BJ (cell line): ENCODE results near the gene BRD2. TPM values are rescaled to one million over a fixed set of nuclear protein-coding genes. Genes with fewer than 3 reads are reported as not detected.

Experiments
- CTCF ChIA-PET: fragments of 350-600 bp; formaldehyde crosslinking; extraction: SDS; loops from one replicate; lab custom pipeline; 2021; ENCODE audit warnings: antibody characterized with exemption, inconsistent platforms; lab: Yijun Ruan, JAX
- POLR2A ChIA-PET: fragments of 300-600 bp; sonication (Branson Sonifier 250); formaldehyde crosslinking; extraction: SDS; loops from one replicate; lab custom pipeline; 2021; ENCODE audit warnings: antibody characterized with exemption; lab: Charles Lee
- DNase-seq: peaks from one replicate; pipeline ENCODE4 v3.0.0-alpha.2; 2011; ENCODE audit warnings: low read depth
- H3K27me3 ChIP-seq: 2 replicates; pipeline ENCODE4 v1.6.0; 2011; ENCODE audit warnings: low read length; ENCODE audit not compliant: control insufficient read depth, insufficient read depth
- H3K36me3 ChIP-seq: 2 replicates; pipeline ENCODE4 v1.5.1; 2011; ENCODE audit warnings: low read length; ENCODE audit not compliant: control insufficient read depth, insufficient read depth
- H3K4me3 ChIP-seq: 2 replicates; pipeline ENCODE4 v1.5.1; 2011; ENCODE audit warnings: low read depth, mild to moderate bottlenecking, control low read depth, low read length
- CTCF ChIP-seq: IDR thresholded peaks from 2 replicates; pipeline ENCODE4 v1.5.1; 2011; ENCODE audit warnings: low read depth, mild to moderate bottlenecking, control low read depth, inconsistent platforms, low read length, moderate library complexity; ENCODE audit not compliant: insufficient read depth
- polyA minus RNA-seq: library from RNA; depleted of rRNA, polyadenylated mRNA; stranded (reverse); fragments of >200 nt; gene quantifications from 2 replicates; pipeline ENCODE4 v1.2.3, GENCODE V29; 2011; rRNA and poly(A)+ RNA removed
- polyA plus RNA-seq: library from polyadenylated mRNA; depleted of rRNA; stranded (reverse); fragments of >200 nt; gene quantifications from 2 replicates; pipeline ENCODE4 v1.2.3, GENCODE V29; 2011; rRNA removed

BRD2 gene
- polyA plus RNA-seq (110 and 128 TPM in 2 replicates), polyA minus RNA-seq (64.2 and 92.8 TPM in 2 replicates)

DNA sequence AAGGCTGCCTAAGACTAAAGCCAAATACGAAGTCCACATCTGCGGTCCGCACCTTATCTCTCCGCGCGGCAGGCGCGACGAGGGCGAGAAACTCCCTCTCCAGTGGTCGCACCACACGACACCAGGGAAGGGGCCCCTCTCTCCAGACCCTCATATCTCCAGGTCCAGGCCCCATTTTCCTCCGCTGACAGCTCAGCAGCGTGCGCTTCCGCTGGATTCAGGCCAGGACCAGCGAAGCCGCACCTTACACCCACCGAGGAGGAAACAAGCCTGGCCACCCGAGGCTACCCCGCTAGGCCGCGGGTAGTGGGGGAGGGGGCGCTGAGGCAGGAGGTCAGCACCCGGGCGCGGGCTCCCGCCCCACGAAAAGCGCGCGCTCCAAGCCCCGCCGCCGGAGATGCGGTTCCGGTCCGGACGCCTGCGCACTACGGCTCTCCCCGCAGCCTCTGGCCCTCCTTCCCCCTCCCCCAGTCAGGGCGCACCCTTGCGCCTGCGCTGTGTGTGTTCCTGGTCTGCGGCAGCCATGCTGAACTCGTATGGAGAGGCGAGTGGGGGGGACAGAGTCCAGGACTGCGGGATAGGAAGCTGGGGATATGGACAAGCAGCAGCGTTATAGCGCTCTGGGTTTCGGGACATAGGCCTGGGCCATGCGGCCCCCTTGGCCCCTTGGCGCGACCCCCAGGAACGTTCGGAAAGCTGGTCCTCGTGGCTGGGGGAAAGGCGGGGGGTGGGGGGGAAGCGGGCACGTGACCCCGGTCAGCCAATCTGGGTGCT is at the start of gene BRD2:
Gene BRD2 (plus strand): TSS at position 502 of the 774 bp plus-strand sequence. CDS start 4,305 bp downstream, outside the sequence.
- DNase-seq: peak; percentile 67
- H3K27me3 ChIP-seq: no peaks in the 10 kb centered on the region
- POLR2A ChIA-PET: interaction anchor here (0.5 kb wide), 1 partner anchor 13 kb away, joined by 6 read pairs; no protein-coding TSS in a partner anchor
- H3K36me3 ChIP-seq: peaks cover 10% of the 10 kb centered on the region
- TF ChIP-seq CTCF: no peak
- CTCF ChIA-PET: interaction anchor here (1.2 to 4.7 kb wide), 7 partner anchors 11 to 130 kb away, joined by 3 to 61 read pairs (median 9); partner anchors contain the start of genes HLA-DMA and TAP2
- H3K4me3 ChIP-seq: peak within 1 kb of the TSS; percentile 74

DNA sequence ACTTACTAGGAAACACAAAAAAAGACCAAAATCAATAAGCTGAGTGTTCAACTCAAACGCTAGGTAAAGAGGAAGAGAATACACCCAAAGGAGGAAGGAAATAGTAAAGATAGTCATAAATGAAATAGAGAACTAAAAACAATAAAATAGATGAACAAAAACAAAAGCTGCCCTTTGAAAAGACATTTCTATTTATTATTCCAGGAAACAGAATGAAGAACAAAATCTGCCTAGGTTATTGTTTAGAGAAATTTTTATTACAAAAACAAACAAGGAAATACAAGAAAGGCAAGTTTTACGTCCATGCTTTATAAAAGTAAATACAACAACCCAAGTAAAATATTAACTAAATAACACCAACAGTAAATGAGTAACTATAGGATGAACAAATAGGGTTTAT is 47.7 kb upstream of the BRD2 start:
- Histone ChIP-seq H3K36me3 (no peaks in the 10 kb centered on the region), H3K27me3 (peaks cover 6% of the 10 kb centered on the region), H3K4me3 (no peak overlapping the region)
- POLR2A ChIA-PET: no interaction called here
- DNase-seq: no peak
- no peak for TF ChIP-seq CTCF
- CTCF ChIA-PET: interaction anchor here (0.6 to 2.0 kb wide), 3 partner anchors 8 to 64 kb away, joined by 3 to 5 read pairs (median 4); no protein-coding TSS in a partner anchor

GRCh38 chr6:32922083-32922482 is 46.3 kb upstream of the BRD2 start:
- DNase-seq: no peak
- Histone ChIP-seq H3K4me3 (no peak overlapping the region), H3K36me3 (no peaks in the 10 kb centered on the region), H3K27me3 (peaks cover 7% of the 10 kb centered on the region)
- TF ChIP-seq CTCF: no peak
- POLR2A ChIA-PET: no interaction called here
- CTCF ChIA-PET: interaction anchor here (1.2 to 2.0 kb wide), 2 partner anchors 9 to 62 kb away, joined by 4 to 5 read pairs; no protein-coding TSS in a partner anchor

- ChIA-PET POLR2A (no interaction called here), CTCF (interaction anchor here (1.0 to 9.6 kb wide), 3 partner anchors 21 to 54 kb away, joined by 3 to 246 read pairs (median 66); partner anchors contain the start of gene HLA-DMA)
- Histone ChIP-seq H3K27me3 (peaks cover 22% of the 10 kb centered on the region), H3K36me3 (no peaks in the 10 kb centered on the region), H3K4me3 (no peak overlapping the region)
- TF ChIP-seq CTCF: no peak
- DNase-seq: no peak
These were observed 37.2 kb upstream of the BRD2 start for GRCh38 chr6:32931211-32931610.
